Activated CD8-positive, alpha-beta memory T cell treated with anti-CD3 and anti-CD28 coated beads, Interleukin-2, amount 50 U/mL, for 1 hour (primary cell): ENCODE results near the gene ESYT3.
"Not testable (repeated sequence)": the region's sequence is repeated elsewhere in the genome, so short reads cannot be mapped to it uniquely, and the experiment has no call there.

ENCODE experiments used
- DNase-seq: peaks from one replicate; pipeline ENCODE4 v3.0.0-alpha.2; 2020; ENCODE audit errors: extremely low read depth

The ESYT3 gene

DNA sequence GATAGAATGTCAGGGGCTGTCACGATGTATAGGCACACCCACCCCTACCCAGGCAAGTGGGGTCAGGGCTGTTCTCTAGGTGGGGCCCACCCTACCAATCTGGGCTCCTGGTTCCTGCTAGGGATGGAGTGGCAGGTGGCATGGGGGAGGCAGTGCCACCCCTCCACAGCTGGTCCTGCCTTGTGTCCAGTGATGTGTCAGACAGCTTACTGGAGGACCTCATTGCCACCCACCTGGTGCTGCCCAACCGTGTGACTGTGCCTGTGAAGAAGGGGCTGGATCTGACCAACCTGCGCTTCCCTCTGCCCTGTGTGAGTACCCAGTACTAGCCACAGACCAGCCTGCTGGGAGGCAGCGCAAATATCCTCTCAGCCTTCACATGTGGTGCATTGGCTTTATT lies 27.5 kb downstream of the ESYT3 start:
- DNase-seq, result no peak

DNA sequence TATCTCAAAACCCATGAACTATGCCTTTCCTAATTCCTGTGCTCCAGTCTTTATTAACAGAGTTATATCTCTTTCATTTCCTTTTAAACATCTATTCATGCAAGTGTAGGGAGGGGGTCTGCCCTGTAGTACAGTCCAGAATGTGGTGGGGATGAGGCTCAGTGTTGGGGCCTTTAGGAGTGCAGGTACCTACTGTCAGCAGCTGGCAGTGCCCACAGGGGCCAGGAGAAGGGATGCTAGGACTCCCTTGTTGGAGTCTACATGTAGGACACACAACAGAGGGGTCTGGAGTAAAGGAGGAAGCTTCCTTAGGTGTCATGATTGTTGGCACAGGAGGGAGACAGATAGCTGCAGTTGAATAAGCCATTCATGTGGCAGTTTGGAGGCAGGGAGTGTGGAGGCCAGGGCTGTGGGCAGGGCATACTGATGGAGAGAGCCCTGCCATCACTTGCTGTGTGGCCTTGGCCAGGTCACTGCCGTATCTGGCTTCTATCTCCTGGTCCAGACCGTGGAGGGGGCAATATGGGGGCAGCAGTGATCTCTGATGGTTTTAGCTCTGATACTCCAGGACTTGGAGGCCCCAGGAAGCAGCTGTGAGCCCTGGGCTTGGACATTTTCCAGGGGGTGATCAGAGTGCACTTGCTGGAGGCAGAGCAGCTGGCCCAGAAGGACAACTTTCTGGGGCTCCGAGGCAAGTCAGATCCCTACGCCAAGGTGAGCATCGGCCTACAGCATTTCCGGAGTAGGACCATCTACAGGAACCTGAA lies 29.5 kb downstream of the ESYT3 start:
- DNase-seq, result no peak

DNA sequence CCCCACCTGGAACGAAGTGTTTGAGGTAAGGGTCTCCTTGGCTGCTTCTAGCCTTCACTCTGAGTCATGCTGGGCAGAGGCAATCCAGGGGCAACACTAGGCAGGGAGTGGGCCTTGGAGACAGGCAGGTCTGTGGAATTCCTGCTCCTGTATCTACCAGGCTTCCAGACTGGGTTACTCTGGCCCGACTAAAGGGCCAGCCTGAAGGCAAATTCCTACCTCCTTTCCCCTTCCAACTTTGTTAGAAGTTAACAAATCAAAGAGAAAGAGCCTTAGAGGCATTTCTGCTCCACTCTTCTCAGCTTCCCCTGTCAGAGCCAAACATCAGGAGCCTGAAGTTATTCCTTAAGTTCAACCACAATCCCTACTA lies 30.1 kb downstream of the ESYT3 start:
- no peak for DNase-seq

DNA sequence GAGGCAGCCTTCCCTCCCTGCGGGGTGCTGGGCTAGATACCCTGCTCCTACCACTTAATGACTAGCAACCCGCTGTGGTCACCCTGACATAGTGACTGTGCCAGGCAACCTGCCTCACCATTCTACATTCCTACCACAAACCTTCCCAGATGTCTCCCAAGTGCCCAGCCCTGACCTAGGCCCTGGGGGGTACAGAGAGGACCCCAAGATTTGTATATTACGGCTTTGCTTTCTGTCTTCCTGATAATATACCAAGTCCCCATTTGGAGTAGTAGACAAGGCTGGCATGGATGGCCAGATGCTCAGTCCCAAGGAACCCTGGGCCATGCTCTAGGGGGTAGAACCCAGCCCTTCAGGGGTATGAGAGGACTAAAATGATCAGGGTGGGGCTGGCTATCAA lies 31.0 kb downstream of the ESYT3 start:
- DNase-seq, result no peak

DNA sequence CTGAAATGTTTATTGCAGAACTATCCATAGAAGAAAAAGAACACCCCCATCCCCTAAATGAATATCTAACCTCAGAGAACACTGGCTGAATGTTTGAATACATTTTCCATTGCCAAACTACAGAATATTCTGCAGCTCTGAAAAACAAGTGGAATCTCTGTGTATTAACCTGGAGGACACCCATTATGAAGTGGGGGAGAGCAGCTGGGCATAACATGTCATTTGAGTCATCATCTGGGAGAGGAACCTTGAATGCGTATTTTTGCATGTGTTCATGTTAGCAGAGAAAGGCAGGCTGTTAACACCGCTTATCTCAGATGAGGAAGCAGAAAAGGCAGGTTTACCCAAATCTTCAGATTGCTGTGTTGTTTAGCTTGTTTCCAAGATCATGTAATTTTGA lies 31.5 kb downstream of the ESYT3 start:
- DNase-seq, result no peak

DNA sequence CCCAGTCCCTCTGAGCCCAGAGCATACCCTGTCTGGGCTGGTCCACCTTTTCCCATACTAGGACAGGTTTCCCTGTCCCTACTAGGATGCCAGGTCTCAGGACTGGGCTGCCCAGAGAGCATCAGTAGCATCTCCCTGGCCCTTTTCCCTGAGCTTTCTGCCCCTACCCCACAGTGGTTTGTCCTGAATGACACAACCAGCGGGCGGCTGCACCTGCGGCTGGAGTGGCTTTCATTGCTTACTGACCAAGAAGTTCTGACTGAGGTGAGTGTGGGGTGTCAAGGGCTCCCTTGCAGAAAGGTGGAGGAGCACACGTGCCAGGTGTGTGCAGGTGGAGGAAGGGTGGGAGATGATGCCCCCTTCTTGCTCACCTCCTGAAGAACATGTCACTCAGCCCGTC lies 33.5 kb downstream of the ESYT3 start:
- DNase-seq, result no peak

DNA sequence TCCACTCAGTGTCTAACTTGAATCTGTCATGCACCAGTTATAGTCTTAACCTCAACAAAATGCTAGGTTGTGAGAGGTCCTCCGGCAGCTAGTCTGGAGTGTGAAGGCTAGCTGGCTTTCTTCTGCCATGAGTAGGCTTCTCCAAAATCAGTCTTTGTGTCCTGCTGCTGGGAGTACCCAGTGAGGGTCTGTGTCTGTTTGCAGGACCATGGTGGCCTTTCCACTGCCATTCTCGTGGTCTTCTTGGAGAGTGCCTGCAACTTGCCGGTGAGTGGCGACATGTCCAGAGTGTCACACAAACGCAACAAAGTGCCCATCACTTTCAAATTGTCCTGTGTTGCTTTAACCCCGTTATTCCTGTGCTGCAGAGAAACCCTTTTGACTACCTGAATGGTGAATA lies 34.0 kb downstream of the ESYT3 start:
- DNase-seq, result no peak

DNA sequence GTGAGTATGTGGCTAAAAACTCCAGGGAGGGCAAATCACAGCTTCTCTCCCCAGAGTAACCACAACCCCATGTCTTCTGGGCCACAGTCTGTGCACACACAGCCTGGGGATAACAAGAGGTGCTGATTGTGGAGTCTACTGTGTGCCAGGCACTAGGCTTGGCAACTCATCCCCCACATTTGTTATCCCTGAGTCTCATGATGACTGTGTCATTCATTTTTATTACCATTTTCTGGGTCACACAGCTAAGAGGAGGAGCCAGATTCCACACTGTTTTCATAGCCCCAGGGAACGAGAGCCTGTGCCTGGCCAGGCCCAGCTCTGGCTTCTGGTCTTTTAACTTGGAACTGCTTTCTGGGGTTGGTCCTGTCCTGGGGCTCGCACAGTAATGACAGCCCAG lies 34.5 kb downstream of the ESYT3 start:
- no peak for DNase-seq

DNA sequence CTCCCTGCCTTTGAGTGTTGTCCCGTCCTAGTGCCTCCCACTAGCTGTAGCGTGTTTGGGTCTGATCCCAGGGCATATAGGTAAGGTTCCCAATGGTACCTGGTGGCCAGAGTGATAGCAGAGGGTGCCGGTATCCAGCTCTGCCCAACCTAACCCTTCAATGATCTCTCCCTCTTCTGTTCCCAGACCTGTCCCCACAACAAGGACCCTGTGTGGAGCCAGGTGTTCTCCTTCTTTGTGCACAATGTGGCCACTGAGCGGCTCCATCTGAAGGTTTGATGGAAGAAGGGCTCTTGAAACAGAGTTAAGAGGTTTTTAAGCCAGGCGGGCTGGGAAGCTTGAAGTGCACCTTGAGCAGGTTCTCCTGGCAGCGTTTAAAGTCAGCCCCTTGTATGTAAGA lies 35.5 kb downstream of the ESYT3 start:
- DNase-seq, result no peak

DNA sequence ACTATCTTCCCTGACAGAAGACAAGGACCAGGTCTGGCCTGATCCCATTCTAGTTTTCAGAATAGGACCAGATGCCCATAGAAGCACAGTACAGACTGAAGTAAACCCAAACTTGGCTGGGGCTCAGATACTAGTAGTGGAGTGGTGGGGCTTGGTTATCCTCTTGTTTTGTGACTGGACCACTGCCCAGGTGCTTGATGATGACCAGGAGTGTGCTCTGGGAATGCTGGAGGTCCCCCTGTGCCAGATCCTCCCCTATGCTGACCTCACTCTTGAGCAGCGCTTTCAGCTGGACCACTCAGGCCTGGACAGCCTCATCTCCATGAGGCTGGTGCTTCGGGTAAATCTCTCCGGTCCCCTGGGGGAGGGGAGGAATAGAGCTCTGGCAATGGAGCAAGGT lies 36.3 kb downstream of the ESYT3 start:
- DNase-seq, result no peak

DNA sequence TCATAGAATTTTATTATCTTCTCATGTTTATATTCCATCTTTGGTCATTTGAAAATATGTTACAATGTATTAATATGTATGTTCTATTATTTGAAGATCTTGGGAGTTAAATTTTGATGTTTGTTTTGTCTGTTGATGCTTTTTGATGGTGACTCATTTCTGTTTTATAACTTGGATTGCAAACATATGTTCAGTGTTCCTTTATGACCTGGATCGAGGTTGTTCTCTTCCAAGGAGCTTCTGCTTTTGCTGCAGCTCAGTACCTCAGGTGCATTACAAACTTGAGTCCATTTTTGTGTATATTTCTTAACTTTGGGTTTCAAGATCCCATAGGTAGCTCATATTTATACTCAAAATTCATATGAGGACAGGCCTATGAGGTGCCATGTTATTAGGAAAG lies 37.1 kb downstream of the ESYT3 start:
- DNase-seq, result no peak

DNA sequence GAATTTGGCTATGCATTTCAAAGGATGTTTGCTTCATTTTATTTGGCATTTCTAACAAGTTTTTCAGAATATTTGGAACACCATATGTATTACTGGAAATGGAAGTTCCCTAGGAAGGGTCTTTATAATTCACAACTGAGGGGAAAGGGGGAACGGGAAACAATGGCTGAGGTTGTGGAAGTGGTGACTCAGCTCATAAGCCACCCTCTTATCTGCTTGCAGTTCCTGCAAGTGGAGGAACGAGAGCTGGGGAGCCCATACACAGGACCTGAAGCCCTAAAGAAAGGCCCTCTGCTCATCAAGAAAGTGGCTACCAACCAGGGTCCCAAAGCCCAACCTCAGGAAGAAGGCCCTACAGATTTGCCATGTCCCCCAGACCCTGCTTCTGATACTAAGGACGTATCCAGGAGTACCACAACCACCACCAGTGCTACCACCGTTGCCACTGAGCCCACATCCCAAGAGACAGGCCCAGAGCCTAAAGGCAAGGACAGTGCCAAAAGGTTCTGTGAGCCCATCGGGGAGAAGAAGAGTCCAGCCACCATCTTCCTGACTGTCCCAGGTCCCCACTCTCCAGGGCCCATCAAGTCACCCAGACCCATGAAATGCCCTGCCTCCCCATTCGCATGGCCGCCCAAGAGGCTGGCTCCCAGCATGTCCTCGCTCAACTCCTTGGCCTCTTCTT lies 37.9 kb downstream of the ESYT3 start:
- DNase-seq, result no peak

DNA sequence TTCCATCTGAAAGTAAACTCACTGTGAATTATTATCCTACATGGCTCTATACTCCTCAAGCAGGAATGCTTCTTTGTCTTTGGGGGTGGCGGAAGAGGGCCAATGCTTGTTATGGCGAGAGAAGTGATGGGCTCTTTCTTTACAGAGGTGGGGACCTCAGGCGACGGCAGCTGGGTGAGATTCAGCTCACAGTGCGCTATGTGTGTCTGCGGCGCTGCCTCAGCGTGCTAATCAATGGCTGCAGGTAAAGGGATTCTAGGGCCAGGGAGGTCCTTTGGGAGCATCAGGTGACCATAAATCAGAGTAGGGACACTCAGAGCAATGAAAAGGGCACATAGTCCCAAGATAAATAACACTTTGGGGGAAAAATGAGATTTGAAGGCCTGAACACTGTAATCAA lies 39.0 kb downstream of the ESYT3 start:
- DNase-seq, result no peak

DNA sequence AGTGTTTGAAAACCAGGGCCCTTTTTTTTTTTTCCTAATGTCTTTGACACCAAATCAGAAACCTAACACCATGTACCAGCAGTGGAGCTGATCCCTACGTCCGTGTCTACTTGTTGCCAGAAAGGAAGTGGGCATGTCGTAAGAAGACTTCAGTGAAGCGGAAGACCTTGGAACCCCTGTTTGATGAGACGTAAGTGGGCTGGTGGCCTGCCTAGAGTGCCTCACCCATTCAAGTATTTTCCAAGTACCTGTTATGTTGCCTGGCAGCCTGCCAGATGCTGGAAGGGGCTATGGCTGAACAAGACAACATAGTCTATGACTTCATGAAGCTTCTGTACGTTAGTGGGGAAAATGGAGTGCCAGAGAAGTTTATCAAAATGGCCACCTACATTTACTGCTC lies 39.7 kb downstream of the ESYT3 start:
- no peak for DNase-seq

DNA sequence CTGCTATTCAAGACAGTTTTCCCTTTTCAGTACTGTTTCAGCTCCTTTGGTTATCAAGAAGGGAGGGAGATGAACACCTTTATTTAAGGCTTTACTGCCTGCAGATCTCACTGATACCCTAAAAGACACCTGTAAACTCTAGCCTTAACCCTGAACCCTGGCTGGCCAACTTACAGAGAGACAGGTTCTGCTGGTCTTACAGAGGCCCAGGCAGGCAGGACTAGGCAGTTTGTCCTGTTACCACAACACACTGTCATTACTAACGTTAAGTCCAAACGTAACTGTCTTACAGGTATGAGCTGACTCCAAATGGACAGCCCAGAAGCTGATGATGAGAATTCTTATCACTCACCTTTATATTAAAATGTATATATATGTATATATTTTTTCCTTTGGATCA lies 42.1 kb downstream of the ESYT3 start:
- DNase-seq, result no peak

DNA sequence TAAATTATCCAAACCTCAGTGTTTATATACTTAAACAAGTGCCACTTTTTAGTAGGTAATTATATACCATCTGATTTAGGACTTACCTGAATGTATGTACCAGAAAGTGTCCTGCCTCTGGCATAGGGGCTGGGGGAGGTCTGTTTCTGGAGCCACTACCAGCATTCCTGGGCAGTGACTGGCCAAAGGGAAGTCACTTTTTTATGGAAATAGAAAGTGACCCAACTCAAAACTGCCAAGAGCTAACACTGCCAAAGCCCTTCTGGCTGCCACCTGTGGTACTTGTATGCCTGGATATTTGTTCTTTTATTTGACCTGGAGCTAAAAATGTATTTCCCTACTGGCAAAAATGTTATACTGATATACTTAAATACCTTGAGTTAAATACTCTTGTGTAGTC lies 42.7 kb downstream of the ESYT3 start:
- no peak for DNase-seq

DNA sequence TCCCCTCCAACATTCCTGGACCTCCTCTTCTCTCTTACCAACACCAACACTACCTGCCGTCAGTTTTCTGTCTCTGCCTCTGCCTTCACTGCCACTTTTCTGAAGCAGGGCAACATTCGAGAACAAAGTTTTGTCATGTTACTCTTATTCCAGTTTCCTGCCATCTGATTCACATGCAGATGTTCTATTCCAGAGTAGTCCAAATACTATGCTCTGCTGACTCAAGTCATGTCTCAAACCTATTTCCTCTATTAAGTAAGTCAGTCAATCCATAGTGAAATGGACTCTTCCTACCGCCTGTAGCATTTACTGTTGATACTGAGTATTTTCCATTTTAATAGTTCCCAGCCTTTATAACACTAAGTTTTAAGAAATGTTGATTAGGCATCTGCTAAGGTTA lies 43.4 kb downstream of the ESYT3 start:
- no peak for DNase-seq

DNA sequence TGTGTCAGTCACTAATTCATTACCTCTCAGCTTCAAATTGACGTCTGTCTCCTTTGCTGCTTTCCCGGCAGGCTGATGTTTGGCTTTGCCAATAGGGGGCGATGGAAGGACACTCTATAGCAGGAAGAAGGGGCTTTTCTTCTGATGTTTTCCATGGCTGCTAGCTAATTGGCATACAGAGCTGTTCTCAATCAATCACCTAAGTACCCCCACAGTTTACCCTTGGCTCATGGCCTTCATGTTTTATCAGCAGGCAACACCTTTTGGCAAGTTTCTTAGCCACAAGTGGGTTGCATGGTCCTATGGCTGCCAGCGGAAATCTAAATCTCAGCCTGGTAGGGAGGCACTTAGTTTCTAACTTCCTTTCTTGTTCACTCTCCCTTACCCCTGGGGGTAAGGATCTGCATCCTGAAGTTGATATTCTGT lies 45.0 kb downstream of the ESYT3 start:
- DNase-seq, result no peak

DNA sequence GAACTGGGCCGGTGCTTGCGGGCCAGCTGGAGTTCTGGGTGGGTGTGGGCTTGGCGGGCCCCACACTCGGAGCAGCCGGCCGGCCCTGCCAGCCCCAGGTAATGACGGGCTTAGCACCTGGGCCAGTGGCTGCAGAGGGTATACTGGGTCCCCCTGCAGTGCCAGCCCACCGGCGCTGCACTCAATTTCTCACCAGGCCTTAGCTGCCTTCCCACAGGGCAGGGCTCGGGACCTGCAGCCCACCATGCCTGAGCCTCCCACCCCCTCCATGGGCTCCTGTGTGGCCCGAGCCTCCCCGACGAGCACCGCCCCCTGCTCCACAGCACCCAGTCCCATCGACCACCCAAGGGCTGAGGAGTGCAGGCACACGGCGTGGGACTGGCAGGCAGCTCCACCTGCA lies 50.3 kb downstream of the ESYT3 start:
- DNase-seq, result not testable (repeated sequence)

DNA sequence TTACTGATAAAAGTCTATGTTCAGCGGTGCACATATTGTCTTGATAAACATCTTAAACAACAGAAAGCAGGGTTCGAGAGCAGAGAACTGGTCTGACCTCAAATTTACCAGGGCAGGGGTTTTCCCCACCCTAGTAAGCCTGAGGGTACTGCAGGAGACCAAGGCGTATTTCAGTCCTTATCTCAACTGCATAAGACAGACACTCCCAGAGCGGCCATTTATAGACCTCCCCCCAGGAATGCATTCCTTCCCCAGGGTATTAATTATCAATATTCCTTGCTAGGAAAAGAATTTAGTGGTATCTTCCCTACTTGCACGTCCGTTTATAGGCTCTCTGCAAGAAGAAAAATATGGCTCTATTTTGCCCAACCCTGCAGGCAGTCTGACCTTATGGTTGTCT lies 52.2 kb downstream of the ESYT3 start:
- not testable (repeated sequence) for DNase-seq

DNA sequence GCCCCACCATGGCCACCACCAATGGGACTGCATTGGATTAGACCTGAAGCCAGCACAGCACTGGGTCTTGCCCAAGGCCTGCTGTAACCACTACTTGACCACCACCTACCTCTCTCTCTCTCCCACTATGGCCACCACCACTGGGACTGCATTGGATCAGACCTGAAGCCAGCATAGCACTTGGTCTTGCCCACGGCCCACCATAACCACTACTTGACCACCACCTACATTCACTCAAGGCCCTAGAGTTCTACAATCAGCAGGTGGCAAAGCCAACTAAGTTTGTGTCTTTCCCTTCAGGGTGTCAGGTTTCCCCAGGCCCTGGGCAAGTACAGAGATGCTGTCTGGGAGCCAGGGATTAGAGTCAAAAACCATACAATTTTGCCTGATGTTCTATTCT lies 57.6 kb downstream of the ESYT3 start:
- DNase-seq, result no peak

DNA sequence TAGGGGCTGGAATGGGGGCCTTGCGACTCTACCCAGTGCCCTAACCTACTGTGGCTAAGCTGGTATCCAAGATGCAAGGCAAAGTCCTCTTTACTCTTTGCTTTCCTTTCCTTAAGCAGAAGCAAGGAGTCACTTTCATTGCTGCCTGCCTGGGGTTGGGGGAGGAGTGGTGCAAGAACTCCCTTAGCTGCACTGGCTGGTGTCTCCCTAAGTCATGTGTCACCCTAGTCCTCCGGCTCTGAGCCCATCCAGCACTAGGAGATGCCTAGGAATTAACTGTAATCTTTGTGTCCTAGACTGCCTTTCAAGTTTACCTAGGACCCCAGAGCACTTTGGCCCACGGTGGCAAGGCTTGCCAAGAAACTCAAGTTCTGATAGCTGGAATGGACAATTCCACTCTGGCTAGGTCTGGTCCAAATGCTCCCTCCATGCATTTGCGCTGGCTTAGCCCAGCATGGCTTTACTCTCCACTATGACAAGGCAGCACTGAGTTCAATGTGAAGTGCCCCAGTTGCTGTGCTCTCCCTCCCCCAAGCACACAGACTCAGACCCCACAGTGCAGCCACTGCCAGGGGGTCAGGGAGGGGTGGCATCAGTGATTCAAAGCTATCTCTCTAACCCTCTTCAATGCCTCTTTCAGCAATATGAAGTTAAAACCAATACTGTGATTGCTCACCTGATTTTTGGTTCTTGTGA lies 58.7 kb downstream of the ESYT3 start:
- DNase-seq, result no peak
